Mesenteric fat pad (tissue), 1 donor: ENCODE results near the gene SH2D3C. TPM values are rescaled to one million over a fixed set of nuclear protein-coding genes. Genes with fewer than 3 reads are reported as not detected.

ENCODE experiments used
- DNase-seq: peaks from one replicate; pipeline ENCODE4 v3.0.0-alpha.2; 2020; ENCODE audit warnings: low spot score
- total RNA-seq: library from RNA; stranded (reverse); fragmentation: NEBNext Ultra II Directional; extraction: Animal tissue kit (Norgen Biotek cat#: 25700); gene quantifications from one replicate; pipeline ENCODE4 v1.2.1, GENCODE V29; 2021
- donor health status: DM: yes; HTN: yes; CAD: no.

The SH2D3C gene
- total RNA-seq, 1 donor from 2014 or later: 28.1 TPM

DNA sequence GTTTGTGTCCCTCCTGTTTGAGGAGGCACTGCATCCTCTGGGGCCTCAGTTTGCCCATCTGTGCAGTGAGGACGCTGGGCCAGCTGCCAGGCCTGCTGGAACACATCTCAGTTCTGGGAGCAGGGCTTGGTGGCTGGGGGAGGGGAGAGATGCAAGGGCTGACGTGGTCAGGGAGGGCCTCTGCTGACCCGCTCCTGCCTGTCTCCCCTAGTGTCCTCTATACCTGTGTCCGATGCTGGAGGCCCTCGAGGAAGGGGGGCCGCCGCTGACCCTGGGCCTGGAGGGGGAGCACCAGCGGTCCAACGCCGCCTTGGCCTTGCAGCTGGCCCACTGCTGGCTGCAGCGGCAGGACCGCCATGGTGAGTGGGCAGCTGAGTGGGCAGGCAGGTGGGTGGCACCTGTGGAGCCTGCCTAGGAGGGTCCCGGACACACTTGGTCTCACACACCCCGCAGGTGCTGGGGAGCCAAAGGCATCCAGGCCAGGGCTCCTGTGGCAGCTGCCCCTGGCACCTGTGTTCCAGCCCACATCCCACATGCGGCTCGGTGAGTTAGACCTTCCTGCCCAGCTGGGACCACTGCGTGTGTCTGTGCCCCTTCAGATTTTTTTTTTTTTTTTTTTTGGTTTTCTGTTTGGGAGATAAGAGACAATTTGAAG, 30.0 kb upstream of the SH2D3C start:
- DNase-seq: no peak

DNA sequence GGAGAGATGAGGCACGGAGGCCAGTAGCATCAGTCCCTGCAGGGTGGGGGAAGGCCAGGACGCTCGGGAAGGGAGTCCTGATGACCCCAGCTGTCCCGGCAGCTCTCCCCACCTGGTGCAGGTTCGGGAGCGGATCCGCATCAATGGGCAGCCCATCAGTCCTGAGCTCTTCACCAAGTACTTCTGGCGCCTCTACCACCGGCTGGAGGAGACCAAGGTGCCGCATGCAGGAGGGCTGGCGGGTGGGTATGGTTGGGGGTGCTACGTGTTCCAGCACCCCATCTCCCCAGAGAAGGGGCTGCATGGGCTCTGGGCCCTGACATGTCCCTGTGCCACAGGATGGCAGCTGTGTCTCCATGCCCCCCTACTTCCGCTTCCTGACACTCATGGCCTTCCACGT, 28.4 kb upstream of the SH2D3C start:
- DNase-seq: no peak

DNA sequence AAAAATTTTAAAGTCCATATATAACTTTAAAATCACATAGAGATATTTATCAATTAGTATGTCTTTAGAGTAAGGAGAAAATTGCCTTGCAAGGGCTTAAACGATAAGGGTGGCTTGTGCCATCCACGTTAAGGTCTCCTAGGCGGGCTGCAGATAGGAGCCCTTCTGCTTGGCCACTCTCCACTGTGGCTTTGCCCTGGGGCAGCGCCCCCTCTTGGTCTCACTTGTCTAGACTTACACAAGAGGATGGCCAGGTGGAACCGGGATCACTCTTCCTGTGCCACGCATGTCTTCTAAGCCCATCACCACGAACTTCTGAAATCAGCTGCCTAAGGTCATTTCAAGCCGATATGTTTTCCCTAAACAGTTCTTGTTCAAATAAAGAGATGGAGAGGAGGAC, 27.2 kb upstream of the SH2D3C start:
- no peak for DNase-seq

DNA sequence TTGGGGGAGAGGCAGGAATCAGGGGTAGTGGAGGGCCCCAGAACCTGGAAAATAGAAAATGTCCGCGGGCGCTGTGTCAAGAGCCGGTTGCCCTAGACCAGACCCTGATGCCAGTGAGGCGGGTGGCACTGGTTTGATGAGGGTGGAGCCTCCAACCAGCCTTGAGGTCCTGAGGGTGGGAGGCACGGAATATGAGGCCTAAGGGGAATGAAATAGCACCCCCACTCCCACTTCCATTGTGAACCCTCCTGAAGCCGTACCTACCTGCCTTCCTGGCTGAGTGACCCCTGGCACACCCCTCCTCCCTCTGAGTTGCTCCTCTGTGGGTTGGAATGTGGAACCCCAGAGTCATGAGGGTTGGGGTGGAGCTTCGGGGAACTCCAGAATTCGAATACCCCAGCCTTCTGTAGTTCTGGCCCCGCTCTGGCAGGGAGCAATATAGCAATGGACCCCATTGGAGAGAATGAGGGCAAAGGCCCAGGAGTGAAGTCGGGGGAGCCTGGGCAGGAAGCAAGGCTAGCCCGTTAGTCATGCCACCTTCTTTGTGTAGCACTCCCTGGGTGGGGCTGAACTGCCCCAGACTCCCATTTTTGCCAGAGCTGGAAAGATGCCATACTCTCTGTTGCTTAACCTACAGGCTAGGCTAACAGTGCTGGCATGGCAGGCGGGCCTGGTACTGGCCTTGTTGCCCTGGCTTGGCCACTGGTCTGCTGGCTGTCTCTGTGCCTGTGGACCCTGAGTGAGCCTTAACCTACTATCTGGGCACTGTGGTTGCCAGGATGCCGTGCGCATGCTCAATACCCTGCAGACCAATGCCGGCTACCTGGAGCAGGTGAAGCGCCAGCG, 25.3 kb upstream of the SH2D3C start:
- no peak for DNase-seq

DNA sequence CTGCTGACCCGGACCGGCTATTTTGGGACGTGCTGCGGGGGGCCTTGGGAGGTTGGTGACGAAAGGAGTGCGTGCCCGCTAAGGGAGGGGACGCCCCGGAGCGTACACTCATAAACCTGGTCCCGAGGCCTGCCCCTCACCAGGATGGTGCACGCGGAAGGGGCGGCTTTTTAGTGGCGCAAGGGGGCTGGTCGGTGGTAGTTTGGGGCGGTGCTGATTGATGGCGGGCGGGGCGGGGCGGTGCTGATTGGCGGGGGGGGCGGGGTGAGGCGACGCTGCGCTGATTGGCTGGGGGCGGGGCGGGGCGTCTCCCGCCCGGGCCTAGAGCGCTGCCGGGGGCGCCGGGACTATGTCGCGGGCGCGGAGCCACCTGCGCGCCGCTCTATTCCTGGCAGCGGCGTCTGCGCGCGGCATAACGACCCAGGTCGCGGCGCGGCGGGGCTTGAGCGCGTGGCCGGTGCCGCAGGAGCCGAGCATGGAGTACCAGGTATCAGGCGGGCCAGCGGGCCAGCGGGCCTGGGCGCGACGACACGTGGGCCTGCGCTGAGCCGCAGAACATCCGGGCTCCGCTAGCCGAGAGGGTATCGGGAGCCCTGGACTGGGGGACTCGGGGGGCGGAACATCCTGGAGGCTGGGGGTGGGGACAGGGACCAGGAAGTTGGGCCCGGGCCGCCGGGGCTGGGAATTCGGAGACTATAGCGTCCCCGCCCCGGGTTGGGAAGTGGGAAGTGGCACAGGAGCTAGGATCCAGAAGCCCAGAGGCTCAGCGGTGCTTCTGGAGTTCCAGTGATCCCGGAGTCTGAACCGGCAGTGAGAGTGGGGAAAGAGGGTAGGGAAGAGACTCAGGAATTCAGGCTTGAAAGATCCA, 24.3 kb upstream of the SH2D3C start, which contains the start of gene FPGS:
Gene FPGS (plus strand): TSS at position 307 of the 868 bp plus-strand sequence. CDS start 43 bp downstream, at position 350.
- DNase-seq: peak; percentile 93

DNA sequence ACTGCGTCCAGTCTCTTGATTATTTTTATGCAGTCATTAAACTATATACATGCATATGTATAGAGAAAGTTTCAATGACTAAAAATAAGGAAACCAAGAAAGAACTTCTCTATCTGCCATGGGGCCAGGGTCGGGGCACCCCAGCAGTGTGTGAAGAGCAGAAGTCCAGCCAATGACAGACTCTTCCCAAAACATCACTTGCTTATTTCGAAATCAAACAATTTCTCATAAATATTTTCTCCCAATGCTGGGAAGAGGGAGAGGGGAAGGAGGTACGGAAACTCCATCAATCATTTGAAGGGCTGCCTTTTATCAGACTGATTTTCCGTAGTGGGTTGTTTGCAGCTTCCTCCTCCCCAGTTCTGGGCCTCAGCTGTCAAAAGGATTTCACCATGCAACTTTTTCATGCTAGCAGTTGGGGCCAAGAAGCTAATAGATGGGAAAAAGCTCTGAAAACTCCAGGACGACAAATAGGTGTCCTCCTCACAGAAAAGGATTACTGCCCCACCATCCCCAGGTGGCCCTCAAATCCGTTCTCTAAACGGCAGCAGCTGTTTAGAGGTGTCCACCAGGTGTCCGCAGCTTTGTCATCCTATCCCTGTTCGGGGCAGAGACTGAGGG, 23.6 kb upstream of the SH2D3C start:
- no peak for DNase-seq

DNA sequence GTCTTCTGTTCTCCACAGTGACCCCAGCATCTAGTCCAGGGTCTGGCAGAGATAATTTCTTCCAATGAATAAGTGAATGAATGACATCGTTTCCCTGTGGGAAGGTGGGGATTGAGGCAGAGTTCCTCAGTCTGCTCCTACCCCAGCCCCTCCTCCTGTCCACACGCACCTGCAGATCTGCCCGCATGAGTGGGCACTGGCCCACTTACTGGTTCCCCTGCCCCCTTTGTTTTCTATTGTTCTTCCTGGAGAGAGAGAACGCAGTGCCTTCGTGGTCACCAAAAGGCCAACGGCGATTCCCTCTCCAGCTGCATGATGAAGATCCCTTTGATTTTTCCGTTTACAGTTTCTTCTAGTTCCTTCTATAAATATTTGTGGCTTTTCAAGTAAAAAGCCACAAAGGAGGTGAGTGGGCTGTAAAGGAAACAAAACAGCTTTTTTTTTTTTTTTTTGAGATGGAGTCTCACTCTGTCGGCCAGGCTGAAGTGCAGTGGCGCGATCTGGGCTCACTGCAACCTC, 18.4 kb upstream of the SH2D3C start:
- DNase-seq: no peak

DNA sequence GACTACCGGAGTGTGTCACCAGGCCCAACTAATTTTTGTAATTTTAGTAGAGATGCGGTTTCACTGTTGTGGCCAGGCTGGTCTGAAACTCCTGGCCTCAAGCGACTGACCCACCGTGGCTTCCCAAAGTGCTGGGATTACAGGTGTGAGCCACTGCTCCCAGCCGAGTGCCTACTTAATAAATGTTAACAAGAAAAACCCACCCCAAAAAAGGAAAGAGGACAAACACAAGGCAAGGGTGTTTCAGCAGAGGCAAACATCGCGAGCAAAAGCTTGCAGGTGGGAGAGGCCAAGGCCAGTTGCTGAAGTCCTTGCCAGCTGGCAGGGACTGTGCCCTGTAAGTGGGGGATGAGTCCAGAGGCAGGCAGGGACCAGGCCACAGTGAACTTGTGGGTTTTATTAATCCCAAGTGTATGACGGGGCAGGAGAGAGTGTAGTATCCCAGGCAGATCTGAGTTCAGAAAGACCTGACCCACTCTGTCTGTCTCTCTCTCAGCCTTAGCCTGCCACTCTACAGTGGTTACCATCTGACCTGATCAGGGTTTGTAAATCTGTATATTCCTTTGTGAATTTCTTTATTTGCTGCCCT, 17.9 kb upstream of the SH2D3C start:
- DNase-seq: no peak

DNA sequence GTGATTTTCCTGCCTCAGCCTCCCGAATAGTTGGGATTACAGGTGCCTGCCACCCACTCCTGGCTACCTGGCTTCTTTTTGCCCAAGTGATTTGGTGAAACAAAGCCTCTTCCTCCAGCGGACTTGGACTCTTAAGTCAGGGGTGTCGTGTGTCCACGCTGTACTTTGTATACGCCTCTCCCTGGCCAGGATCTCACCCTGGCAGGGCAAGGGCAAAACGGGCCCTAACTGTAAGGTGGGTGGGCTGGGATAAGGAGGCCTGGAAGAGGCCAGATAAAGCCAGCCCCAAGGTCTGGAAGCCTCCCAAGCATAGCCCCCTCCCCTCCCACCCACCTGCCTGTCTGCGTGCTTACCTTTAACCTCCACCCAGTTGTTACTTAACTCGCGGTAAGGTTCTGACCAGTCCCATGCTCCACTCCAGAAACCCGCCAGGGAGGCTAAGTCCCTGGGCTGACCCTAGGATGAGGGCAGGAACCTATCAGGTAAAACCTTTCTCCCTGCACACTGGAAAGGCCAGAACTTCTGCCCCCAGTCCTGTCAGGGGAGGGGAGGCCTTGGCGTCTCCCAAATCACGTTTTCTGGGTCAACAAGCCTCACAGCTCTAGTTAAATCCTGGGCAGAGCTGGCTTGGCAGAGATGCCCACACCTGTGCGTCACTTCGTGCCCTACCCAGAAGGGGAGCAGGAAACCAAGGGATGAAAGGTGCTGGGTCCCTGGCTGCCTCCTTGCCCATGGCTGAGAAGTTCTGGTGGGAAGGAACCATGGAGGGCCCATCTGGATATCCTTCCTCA, 15.7 kb upstream of the SH2D3C start:
- no peak for DNase-seq

DNA sequence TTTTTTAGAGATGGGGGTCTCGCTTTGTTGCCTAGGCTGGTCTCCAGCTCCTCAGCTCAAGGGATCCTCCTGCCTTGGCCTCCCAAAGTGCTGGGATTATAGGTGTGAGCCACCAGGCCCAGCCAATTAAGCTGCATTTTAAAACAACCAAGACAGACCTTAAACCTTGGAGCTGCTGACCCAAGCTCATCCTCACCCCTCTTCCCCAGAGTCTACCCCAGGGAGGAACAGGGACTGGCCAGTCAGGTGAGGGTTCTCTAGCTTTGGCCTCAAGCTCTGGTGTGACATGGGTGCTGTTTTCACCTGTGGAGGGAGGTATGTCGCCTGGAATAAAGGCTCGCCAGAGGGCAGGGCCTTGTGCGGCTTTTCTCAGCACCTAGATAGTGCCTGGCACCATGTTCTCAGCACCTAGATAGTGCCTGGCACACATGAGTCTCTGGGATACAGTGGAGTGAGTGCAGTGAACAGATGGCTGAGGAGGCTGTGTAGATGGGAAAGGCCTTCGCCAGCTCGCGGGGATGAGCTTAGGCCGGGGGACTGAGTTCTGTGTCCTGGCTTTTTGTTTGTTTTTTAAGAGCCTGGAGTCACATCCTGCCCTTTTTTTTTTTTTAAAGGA, 14.7 kb upstream of the SH2D3C start:
- DNase-seq: no peak

DNA sequence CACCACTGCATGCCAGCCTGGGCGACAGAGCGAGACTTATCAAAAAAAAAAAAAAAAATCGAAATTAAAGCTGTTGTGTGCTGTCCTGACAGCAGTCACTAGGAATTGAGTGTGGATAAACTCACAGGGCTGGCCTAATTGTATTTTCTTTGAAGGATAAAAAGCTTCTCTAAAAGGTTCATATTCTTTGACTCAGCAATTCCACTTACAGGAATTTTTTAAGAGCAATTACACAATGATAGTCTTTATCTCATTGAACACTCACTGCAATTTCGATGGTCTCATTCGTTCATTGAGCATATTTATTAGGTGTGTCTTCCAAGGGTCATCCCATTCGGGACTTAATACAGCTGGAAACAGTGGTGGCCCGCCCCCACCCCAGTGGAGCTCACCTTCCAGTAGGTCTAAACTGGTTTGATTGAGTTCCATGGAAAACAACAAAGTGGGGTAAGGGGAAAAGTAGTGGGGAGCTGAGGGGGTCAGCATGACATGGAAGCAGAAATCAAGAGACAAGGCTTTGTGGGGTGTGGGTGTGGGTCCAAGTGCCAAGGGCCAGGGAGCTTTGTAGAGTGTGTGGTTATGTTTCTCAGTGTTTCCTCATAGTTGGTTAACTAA, 14.1 kb upstream of the SH2D3C start:
- DNase-seq: no peak

DNA sequence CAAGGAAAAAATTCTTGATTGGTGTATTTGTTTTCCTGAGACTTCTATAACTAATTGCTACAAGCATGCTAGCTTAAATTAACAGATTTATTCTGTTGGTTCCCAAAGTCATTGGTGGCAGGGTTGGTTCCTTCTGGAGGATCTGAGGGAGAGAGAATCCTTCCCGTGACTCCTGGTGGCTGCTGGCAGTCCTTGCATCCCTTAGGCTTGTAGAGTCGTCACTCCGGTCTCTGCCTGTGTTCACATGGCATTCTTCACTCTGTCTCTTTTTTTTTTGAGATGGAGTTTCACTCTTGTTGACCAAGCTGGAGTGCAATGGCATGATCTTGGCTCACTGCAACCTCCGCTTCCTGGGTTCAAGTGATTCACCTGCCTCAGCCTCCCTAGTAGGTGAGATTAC, 12.6 kb upstream of the SH2D3C start:
- no peak for DNase-seq

DNA sequence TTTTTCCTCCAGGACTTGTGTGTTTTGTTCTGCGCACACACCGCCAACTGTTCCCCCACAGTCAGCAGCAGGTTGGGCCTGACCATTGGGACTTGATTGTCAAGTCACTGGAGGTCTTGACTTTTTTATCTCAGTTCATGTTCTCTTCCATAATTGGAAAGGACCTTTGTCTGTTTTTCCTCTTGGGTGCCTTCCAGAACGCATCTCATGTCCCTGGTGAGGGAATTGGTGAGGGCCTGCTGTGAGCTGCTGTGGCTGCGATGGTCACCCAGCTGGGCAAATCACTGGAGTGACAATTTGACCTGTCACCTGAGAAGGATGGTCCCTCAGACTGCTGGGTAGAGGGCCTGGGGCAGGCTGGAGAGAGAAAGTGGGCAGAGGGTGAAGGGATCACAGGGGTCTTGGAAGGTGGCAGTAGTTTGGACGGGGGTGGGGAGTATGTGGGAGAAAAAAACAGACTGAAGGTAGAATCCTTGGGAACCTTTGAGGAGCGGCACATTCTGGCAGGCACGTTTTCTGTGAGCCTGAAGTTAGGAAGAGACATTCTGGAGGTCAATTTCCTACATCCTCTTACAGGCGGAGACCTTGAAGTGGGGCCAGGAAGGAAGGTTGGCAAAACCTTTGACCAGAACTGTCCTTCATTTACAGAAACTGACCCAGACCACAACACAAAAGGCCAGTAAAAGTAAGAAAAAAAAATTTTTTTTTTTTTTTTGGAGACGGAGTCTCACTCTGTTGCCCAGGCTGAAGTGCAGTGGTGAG, 11.8 kb upstream of the SH2D3C start:
- DNase-seq: no peak

DNA sequence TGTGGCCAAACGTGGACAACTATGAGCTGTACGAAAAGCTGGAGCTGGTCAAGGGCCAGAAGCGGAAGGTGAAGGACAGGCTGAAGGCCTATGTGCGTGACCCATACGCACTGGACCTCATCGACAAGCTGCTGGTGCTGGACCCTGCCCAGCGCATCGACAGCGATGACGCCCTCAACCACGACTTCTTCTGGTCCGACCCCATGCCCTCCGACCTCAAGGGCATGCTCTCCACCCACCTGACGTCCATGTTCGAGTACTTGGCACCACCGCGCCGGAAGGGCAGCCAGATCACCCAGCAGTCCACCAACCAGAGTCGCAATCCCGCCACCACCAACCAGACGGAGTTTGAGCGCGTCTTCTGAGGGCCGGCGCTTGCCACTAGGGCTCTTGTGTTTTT, 10.7 kb upstream of the SH2D3C start:
- no peak for DNase-seq

DNA sequence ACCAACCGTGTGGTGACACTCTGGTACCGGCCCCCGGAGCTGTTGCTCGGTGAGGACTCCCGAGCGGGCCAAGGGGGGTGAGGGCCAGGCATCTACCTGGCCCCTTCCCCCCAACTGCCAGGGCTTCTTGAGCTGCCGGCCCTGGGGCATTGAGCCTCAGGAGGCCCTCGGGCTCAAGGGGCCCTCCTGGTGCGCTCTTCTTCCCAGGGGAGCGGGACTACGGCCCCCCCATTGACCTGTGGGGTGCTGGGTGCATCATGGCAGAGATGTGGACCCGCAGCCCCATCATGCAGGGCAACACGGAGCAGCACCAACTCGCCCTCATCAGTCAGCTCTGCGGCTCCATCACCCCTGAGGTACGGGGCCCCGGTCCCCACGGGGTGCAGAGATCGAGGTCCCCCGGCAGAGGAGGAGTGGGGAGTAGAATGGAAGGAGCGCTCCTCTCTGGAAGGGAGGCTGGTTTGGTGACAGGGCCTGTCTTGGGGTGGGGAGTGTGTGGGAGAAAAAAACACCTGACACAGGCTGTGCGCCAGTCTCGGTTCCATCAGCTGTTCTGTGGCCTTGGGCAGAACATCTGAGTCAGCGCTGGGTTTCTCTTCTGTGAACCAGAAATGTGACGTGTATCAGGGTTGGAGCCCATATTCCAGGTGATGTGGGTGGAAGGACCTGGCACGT, 10.0 kb upstream of the SH2D3C start:
- DNase-seq: no peak

DNA sequence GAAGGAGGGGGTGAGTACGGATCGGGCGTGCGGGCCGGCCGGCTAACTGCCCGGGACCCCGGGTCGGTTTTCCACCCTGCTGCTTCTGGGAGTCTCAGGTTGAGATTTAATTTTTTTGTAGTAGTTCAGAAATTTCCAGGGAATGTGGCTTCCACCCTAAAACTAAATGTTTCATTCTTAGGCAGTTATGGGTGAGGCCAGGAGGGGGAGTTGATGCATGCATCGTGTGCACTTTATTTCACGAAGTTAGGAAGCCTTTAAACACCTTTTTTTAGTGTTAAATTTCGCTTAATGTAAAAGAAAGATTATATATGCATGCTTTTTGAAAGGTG, 8.3 kb upstream of the SH2D3C start:
- no peak for DNase-seq

DNA sequence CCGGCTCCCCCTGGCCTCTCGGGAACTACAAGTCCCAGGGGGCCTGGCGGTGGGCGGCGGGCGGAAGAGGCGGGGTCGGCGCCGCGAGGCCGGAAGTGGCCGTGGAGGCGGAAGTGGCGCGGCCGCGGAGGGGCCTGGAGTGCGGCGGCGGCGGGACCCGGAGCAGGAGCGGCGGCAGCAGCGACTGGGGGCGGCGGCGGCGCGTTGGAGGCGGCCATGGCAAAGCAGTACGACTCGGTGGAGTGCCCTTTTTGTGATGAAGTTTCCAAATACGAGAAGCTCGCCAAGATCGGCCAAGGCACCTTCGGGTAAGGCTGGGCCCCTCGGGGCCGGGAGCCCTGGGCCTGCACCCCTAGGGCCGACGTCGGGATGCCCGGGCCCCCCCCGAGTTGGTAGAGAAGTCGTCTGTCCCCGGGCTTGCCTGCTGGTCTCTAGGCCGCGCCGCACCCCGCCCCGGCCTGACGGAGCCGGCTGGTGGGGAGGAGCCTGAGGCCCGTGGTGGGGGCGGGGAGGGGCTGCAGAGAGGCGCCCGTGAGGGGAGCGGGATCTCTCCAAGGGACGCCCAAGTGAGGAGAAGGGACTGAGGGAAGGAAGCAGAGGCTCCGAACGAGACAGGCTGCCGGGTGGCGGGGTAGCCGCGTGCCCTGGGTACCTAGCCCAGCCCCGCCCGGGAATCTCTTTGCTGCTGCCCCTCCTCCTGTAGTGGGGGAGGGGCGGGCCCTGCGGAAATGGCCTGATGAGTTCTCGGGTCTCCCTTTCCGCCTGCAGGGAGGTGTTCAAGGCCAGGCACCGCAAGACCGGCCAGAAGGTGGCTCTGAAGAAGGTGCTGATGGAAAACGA, 7.7 kb upstream of the SH2D3C start, which contains the start of gene CDK9:
Gene CDK9 (plus strand): TSS at position 102 of the 840 bp plus-strand sequence. CDS start 115 bp downstream, at position 217.
- peak; percentile 98 for DNase-seq
